Astrocyte of the cerebellum (primary cell): ENCODE results near the gene NTHL1.

ENCODE experiments used
- DNase-seq: peaks from one replicate; pipeline ENCODE4 v3.0.0-alpha.2; 2011; ENCODE audit warnings: low read depth
- H3K4me3 ChIP-seq: 2 replicates; pipeline ENCODE4 v1.5.1; 2011; ENCODE audit warnings: mild to moderate bottlenecking, low read depth, low read length, moderate library complexity
- in situ Hi-C: cut with HindIII; loops from 2 replicates; pipeline ENCODE4 v1.10.0; 2017; ENCODE audit warnings: low sequenced_read_pairs
- TF ChIP-seq, protein P1 (sequence below): IDR thresholded peaks from 2 replicates; pipeline ENCODE4 v1.5.1; 2012; ENCODE audit warnings: low read length, low read depth, moderate library complexity, mild to moderate bottlenecking; ENCODE audit errors: missing control alignments

NTHL1 gene

DNA sequence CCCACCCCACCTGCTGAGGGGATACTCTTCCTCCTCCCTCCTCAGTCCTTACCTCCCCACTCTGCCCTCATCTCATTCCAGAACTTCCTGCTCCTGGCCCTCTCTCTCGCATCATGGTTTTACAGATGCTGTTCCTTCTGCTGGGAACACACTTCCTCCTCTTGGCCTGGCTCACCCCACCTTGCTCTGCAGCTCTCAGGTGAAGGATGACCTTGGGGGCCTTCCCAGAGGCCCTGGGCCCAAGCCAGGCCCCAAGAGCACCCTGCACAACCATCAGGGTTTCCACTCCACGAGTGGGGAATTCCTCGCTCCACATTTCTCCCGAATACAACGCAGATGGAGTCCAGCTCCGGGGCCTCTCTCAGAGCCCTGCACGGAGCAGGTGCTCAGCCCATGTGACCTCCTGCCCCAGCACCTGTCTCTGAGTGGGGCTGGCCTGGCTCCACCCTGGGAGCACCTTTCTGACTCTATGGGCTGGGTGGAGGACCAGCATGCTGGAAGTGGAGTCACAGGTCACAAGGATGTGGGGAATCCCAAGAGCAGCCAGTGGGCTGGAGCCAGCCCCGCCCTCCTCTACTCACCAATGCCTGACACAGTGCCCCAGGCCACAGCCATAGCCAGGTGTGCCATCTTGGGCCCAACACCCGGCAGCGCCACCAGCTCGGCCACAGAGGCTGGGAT is 4.5 kb downstream of the NTHL1 start:
- TF ChIP-seq, protein P1, sequence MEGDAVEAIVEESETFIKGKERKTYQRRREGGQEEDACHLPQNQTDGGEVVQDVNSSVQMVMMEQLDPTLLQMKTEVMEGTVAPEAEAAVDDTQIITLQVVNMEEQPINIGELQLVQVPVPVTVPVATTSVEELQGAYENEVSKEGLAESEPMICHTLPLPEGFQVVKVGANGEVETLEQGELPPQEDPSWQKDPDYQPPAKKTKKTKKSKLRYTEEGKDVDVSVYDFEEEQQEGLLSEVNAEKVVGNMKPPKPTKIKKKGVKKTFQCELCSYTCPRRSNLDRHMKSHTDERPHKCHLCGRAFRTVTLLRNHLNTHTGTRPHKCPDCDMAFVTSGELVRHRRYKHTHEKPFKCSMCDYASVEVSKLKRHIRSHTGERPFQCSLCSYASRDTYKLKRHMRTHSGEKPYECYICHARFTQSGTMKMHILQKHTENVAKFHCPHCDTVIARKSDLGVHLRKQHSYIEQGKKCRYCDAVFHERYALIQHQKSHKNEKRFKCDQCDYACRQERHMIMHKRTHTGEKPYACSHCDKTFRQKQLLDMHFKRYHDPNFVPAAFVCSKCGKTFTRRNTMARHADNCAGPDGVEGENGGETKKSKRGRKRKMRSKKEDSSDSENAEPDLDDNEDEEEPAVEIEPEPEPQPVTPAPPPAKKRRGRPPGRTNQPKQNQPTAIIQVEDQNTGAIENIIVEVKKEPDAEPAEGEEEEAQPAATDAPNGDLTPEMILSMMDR = no peak
- in situ Hi-C loops = no loop called here

DNA sequence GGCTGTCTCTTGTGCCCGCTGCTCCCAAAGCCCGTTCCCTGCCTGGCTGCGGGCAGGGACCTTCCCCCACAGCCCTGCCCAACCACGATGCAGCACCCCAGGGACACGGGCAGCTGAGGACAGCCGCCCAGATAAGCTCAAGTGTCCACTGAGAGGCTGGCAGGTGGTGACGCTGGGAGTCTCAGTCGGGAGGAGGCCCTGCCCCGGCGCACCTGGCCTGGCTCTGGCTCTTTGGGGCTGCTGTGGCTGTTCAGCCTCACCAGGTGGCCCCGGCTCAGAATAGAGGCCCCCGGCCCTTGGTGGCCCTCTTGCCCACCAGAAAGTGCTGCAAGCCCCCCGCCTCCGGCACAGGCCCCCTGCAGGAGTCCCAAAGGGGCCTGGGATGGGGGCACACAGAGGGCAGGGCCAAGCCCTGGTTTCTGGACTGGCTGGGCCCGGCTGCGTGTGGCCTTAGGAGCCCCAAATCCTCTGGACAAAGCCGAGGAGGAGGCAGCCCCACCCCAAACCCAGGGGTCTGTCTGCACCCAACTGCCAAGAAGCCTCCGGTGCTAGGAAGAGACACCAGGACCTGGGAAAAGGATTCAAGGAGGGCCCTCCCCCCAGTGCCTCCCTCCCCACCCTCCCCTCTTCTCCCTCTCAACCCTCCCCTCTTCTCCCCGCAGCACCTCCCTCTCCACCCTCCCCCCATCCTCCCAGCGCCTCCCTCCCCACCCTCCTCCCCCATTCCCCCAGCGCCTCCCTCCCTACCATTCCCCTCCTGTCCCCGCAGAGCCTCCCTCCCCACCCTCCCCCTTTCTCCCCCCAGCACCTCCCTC is 5.3 kb downstream of the NTHL1 start:
- H3K4me3 ChIP-seq = no peak overlapping the region
- DNase-seq = no peak
- TF ChIP-seq, protein P1 = no peak
- in situ Hi-C loops = no loop called here

More for the DNA sequence above, 4.5 kb downstream of the NTHL1 start:
- H3K4me3 ChIP-seq = no peak overlapping the region
- no peak for DNase-seq

DNA sequence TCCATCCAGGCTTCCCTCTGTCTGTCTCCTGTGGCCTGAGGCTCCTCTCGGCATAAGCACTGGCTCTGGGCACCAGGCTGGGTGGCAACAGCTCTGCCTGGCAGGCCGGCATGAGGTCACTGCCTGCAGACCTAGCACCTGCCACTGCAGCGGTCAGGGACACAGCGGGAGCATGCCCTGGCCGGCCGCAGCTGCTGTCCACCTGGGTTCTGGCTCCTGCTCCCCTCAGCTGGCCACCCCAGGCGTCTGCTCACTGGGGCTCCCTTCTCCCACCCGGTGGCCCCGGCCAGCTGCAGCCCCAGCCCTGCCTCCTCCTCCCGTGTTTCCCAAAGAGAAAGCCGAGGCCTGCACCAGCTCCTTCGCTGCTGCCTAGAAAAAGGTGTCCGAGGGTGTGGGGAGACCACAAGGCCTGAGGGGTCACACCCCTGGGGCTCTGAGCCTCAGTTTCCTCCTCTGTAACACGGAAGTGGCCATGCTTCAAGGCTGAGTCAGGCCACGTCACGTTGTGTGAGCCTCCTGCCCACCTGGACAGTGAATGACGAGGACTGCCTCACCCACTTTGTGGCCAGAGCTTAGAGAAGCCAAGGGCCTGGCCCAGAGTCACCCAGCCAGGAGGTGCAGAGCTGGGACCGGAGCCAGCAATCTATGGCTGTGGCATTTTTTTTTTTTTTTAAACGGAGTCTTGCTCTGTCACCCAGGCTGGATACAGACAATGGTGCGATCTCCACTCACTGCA is 6.7 kb downstream of the NTHL1 start:
- TF ChIP-seq, protein P1 = no peak
- H3K4me3 ChIP-seq = no peak overlapping the region
- in situ Hi-C loops = no loop called here
- DNase-seq = no peak

DNA sequence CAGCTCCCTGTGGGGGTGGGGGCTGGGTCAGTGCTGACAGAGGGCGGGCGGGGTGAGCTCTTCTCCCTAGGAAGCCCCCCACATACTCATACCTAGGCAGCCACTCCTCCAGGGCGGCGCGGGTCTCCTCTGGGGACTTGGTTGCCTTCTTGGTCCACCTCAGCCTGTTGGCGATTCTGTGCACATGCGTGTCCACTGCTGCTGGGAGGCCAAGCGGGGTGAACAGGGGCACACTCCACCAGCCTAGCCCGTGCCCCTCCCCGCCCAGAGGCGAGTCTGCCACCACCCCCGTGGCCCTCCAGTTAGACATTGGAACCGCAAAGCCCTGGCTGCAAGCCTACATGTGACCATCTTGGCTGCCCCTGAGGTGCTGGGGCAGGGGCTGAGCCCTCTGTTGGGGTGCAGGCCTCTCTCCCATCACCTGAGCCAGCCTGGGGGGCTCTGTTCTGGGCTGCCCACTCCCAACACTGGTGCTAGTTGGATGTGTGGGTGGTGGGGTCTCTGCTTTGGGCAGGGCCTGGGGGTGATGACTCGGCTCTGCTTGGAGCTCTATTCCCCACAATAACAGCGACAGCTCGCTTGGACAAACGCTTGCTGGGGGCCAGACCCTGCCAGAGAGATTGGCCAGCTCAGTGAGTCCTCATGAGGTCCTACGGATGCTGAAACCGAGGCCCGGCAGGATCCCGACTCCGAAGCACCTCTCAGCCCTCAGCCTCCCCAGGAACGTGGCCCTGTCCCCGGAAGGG is 7.4 kb downstream of the NTHL1 start:
- in situ Hi-C loops = no loop called here
- TF ChIP-seq, protein P1 = no peak
- no peak overlapping the region for H3K4me3 ChIP-seq
- no peak for DNase-seq

DNA sequence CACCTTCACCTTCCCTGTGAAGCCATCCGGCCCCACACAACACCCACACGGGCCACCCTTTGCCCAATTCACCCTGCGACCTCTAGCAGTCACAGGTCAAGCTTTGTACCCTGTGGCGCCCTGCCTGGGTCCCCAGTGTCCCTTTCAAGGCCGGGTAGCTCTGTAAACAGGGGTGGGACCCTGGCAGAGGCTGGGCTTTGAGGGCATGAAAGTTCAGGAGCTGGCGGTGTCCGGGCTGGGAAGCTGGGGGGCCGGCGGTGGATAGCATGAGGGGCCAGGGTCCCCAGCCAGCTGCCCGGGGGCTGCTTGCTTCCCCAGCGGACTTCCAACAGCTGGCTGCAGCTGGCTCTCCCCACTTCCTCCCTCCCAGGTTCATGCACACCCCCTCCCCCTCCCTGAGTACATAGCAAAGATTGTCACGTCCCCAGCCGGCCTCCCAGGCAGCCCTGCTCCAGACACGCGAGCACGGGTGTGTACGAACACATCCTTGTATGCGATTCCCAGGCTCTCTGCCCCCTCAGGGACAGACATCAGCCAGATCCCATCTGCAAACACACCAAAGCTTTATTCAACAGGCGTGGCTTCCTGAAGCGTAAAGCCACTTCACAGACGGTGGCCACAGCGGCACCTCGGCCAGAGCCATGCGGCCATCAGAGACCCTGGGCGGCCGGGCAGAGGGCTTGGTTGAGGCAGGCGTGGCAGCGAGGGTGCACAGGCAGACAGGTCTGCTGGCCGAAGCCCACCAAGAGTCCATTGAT is 8.2 kb downstream of the NTHL1 start:
- no peak overlapping the region for H3K4me3 ChIP-seq
- TF ChIP-seq, protein P1 = no peak
- DNase-seq = no peak
- in situ Hi-C loops = loop anchor here (5.0 to 10.0 kb wide), 3 partner anchors 38 to 125 kb away; partner anchors contain the start of genes GFER and NOXO1
